GM19397 (cell line): ENCODE results near the gene DDX42.
"Not testable (repeated sequence)": the region's sequence is repeated elsewhere in the genome, so short reads cannot be mapped to it uniquely, and the experiment has no call there.

Experiments
- ATAC-seq: cut with Tn5 transposase; IDR thresholded peaks from one replicate; pipeline ENCODE4 v1.9.1; 2021; ENCODE audit warnings: mild to moderate bottlenecking, moderate library complexity; ENCODE audit not compliant: unreplicated experiment

DDX42 gene

DNA sequence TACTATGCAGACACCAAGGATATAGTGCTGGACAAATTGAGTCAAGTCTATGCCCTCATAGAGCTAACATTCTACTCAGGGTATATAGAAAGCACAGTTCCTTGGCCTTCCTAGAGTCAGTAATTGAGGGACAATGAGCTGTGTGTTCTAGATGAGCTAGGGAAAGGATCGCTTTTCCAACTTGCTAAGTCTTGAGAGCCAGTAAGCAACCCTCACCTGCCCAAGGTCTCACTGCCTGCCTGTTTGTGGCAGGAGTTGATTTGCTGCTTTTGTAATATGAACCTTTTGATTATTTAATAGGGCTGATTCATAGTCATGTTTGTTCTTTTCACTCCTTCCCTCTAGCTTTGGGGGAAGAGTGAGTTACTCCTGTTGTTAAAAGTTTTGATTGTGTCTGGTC, 6.5 kb downstream of the DDX42 start:
- no peak for ATAC-seq

DNA sequence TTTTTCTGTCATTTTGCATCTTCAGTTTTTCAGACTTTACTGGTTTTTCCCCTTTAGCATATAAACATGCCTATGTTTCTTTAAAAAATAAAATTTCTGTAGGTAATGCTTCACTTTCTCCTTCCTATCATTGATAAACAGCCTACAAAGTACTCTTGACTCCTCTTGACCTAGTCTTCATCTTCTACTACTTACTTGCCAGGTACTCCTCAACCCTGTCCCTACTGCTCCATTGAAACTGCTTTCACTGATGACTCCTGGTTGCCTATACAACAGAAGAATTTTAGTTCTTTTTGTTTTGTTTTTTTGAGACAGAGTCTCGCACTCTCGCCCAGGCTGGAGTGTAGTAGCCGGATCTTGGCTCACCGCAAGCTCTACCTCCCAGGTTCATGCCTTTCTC, 7.0 kb downstream of the DDX42 start:
- ATAC-seq = no peak

DNA sequence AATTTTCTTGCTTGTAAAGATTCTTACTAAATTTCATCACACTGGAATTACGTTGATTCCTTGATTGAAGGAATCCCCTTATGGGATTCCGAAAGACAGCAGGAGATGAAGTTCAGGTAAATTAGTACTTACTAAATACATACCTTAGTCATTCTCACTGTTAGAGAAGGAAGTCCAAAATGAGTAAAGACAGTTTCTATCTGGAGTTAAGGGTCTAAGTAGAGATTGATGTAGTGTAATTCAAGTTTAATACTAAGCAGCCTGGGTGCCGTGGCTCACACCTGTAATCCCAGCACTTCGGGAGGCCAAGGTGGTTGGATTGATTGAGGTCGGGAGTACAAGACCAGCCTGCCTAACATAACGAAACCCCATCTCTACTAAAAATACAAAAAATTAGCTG, 9.6 kb downstream of the DDX42 start:
- no peak for ATAC-seq

DNA sequence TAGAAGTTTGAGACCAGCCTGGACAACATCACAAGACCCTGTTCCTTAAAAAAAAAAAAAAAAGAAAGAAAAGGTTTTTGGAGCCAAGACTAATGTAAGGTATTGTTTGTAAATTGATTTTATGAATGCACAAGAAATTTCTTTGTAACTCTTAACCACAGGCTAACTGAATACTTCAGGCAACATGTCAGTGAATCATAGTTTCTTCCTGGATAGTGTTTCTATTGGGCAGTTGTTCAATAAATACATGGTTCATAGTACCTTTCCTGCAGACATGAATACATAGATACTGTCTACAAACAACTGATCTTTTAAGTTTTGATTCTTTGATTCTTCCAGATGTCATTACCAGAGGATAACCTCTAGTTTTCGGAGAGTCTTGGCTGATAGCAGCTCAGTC, 11.6 kb downstream of the DDX42 start:
- no peak for ATAC-seq

DNA sequence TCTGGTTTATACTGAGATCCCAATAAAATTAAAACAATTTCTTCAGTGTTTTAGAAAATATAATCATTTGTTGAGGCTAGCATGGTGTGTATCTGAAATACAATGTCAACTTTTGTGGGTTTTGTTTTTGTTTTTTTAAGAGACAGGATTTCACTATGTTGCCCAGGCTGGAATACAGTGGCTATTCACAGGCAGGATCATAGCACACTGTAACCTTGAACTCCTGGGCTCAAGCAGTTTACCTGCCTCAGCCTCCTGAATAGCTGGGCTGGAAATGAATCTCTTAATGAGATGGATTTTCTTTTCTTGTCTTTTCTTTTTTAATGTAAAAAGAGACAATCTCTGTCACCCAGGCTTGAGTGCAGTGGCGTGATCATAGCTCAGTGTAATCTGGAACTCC, 12.1 kb downstream of the DDX42 start:
- ATAC-seq = no peak

DNA sequence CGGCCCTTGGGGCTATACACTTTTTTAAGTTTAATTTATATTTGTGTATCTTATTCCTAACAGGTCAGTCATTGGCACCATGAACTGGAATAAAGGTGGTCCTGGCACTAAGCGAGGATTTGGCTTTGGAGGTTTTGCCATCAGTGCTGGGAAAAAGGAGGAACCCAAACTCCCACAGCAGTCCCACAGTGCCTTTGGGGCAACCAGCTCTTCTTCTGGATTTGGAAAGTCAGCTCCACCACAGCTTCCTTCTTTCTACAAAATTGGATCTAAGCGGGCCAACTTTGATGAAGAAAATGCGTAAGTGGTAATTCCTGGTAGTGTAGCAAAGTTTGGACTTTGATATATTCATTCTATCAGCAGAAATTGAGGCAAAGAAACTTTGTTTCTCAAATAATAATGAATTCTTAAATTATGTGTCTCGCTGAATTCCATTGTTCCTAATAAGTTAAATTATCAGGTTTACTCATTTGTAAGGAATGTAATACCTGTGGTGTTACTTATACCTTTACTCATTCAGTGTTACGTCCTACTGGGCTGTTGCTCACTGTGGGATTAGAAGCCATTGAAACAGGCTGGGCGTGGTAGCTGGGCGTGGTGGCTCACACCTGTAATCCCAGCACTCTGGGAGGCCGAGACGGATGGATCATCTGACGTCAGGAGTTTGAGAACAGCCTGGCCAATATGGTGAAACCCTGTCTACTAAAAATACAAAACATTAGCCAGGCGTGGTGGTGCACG, 13.2 kb downstream of the DDX42 start:
- ATAC-seq = no peak

DNA sequence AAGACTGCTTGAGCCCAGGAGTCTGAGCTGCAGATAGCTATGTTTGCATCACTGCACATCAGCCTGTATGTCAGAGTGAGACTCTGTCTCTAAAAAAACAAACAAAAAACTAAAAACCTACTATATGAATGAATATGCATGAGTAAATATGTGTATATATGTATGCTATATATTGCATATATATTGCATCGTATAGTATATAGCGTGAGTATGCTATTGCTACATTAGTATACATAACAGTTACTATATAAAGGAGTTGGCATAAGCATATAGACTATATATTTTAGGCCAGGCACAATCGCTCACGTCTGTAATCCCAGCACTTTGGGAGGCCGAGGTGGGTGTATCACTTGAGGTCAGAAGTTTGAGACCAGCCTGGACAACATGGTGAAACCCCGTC, 16.1 kb downstream of the DDX42 start:
- no peak for ATAC-seq

DNA sequence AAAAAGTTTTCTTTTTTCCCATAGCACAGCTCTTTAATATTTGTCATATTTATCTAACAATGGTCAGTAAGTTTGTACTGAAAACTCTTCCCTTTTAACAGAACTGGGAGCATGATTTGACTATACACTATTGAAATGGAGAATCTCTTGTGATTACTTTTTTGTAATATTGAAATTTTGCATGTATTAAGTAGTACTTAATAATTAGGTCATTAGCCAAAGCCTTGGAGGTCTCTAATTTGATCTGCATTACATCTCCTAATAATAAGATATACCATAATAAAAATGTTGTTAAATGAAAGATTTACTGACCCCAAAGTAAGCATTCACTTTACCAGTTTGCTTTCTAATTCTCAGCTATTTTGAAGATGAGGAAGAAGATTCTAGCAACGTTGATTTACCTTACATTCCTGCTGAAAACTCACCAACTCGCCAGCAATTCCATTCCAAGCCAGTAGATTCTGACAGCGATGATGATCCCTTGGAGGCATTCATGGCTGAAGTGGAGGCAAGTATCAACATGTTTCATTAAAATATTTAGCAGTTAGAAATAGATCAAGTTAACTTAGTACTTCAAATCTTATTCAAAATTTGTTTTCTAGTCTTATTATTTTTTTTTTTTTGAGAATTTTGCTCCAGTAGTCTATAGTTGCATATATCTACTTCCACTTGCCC, 18.2 kb downstream of the DDX42 start:
- ATAC-seq = no peak

DNA sequence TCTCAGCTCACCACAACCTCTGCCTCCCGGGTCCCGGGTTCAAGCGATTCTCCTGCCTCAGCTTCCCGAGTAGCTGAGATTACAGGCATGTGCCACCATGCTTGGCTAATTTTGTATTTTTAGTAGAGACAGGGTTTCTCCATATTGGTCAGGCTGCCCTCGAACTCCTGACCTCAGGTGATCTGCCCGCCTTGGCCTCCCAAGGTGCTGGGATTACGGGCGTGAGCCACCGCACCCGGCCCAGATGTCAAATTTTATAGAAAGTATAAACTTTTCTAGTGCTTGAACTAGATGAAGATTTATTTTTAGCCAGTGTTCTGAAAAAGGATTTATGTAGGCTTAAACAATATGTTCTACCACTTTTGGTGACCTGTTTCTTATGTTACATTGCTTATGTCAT, 22.4 kb downstream of the DDX42 start:
- not testable (repeated sequence) for ATAC-seq

DNA sequence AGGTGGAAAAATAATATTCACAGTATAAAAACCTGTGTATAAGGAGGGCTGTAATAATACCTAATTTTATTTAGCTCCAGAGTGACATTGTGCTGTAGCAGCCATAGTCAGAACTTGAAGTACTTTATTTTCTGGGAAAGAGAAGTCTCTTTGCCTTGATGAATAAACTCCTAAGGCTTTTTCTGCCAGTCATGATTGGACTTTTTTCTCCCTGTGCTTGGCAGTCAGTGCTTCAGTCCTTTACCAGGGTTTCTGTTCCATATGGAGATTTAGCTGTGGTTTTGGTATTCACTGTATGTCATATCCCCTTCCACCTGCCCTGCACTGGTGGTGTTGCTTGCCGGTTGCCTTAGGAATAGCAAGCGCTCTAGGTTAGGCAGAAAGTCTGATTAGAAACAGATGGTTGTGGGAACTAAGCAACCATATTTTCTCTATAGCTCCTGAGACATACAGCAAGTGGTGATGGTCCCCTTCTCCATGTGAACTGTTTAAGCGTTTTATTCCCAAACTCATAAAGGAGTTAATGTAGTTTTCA, 24.7 kb downstream of the DDX42 start:
- no peak for ATAC-seq

DNA sequence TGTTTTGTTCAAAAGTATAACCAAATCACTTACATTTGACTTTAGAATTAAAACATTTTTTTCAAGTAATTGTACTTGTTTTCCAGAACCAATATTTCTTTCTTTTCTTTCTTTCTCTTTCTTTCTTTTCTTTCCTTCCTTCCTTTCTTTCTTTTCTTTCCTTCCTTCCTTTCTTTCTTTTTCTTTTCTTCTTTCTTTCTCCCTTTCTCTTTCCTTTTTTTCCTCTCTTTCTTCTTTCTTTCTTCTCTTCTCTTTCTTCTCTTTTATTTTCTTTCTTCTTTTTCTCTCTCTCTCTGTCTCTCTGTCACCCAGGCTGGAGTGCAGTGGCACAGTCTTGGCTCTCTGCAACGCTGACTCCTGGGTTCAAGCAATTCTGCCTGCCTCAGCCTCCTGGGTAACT, 26.8 kb downstream of the DDX42 start:
- no peak for ATAC-seq

DNA sequence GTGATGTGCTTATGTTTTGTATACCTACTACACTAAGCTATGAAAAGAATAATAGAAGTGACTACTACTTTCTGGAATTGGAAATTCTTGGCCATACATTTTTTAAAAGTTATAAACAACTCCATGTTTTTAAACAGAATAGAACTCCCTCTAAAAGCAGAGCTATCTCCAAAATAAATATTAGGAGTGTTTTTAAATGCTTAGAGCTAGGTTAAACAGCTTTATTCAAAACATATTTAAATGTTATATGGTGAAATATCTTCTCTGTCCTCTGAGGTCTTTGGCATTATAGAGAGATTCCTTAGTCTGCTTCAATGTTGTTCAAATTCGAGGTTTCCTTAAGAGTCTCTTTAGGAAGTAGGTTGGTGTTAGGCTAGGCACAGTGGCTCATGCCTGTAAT, 30.4 kb downstream of the DDX42 start:
- no peak for ATAC-seq

DNA sequence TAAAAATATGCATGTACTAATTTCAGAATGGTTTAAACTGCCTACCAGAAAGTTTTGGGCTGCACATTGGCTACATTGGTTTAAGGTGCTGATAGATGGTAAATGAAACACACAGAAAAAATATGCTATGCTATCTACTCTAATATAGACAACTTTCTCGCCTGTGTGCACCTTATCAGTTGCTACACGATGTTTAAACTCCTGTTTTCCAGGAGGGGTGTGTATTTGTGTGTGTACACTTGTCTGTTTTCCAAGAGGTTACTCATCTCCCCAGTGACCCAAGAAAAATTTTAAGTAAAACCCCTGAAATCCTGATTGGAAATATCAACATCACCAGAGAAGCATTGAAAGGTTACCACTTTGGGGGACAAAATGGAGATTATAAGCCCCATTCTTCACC, 31.6 kb downstream of the DDX42 start:
- no peak for ATAC-seq

DNA sequence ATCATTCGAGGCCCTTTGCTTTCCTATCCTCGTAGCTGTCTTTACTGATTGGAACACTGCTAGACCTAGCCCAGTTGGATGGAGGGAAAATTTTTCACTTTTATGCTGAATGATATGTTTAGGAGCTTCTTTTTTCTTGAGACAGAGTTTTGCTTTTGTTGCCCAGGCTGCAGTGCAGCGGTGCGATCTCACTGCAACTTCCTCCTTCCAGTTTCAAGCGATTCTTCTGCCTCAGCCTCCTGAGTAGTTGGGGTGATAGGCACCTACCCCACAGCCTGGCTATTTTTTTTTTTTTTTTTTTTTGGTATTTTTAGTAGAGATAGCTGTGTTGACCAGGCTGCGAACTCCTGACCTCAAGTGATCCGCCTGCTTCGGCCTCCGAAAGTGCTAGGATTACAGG, 36.0 kb downstream of the DDX42 start:
- no peak for ATAC-seq

DNA sequence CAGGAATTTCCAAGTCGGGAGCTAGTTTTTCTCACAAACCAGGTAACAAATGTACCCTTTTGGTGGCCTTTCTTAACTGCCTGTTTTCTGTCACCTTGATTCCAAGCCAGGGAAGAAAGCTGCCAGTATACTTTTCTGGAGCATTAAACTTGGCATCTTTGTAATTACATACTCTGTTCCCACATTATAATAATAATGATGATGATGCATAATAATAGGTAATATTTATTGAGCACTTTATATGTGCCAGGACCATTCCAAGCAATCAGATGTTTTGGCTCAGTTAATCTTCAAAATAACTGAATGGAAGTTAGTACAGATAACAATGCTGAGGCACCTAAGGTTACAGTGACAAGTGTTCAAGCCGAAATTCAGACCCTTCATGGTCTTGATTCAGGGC, 42.2 kb downstream of the DDX42 start:
- no peak for ATAC-seq

DNA sequence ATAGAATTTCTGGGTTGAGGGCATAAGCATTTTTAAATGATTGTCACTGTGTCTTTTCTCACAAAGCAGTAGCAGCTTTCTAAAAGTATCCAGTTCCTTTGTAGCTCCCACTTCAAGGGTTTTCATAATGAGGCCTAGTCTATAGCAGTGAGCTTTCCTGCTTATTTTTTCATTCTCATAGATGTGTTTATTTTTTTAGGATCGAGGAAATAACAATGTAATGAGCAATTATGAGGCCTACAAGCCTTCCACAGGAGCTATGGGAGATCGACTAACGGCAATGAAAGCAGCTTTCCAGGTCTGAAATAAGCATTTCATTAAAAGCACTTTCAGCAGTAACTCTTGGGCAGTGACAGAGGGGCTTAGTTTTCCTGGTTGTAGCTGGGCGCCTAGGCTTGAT, 42.7 kb downstream of the DDX42 start:
- no peak for ATAC-seq

DNA sequence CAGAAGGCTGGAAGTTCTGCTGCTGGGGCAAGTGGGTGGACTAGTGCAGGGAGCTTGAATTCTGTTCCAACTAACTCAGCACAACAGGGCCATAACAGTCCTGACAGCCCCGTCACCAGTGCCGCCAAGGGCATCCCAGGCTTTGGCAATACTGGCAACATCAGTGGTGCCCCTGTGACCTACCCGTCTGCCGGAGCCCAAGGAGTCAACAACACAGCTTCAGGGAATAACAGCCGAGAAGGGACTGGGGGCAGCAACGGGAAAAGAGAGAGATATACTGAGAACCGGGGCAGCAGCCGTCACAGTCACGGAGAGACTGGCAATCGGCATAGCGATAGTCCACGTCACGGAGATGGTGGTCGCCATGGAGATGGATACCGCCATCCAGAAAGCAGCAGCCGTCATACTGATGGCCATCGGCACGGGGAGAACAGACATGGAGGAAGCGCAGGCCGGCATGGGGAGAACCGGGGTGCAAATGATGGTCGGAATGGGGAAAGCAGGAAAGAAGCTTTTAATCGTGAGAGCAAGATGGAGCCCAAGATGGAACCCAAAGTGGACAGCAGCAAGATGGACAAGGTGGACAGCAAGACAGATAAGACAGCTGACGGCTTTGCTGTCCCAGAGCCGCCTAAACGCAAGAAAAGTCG, 43.9 kb downstream of the DDX42 start:
- ATAC-seq = no peak

DNA sequence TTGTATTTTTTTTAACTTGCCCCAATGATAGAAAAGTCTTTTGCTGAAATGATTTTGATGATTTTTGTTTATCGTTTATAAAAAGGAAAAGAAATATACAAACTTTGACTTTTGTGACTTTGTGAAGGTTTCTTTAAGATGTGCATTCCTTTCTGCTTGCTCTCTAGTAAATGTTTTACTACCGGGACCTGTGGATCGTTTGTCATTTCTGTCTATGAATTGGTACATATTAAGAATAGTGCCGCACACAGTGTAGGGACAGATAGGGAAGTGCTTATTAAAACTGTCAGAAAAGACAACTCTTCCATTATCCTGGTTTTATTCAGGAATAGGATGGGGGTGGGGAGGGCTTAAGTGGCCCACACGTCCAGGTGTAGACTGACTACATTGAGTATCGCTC, 45.2 kb downstream of the DDX42 start:
- ATAC-seq = no peak

DNA sequence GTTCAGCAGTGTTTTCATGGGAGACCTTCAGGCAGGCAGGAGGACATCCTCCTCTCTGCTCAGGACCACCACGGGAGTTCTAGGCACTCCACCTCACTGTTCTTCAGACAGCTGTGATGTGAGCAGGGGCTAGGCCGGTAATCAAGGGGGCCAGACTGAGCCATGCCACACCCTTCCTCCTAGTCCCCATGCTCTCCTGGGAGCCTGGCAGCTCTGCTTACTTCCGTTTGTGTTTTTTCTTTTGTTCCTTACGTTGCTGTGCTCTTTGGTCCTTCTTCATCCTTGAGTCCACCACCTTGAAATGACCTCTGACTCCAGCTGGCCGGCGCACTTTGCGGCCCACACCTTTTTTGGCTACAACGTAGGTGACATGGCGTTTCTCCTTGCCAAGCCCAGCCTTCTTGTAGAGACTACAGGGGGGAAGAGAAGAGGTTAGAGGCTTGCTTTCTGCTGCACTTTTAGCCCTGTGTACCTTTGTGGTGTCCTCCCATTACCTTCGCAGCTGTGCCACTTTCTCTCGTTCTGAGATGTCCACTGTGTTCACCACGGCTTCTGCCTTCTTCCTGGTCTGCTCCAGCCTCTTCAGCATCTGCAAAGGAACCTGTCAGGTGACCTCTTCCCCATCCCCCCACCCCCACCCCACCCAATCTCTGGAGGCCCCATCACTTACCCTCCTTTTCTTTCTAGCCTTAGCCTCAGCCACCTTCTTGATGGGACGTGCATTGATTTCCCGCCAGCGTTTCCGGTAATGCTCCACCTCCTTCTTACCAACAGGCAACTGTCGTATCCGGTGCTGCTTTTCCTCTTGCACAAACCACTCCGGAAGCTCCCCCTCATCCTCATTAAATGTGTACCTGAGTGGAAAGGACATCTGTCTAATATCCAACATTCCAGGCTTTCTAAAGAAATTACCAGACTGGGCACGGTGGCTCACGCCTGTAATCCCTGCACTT, 45.9 kb downstream of the DDX42 start:
- ATAC-seq = no peak

DNA sequence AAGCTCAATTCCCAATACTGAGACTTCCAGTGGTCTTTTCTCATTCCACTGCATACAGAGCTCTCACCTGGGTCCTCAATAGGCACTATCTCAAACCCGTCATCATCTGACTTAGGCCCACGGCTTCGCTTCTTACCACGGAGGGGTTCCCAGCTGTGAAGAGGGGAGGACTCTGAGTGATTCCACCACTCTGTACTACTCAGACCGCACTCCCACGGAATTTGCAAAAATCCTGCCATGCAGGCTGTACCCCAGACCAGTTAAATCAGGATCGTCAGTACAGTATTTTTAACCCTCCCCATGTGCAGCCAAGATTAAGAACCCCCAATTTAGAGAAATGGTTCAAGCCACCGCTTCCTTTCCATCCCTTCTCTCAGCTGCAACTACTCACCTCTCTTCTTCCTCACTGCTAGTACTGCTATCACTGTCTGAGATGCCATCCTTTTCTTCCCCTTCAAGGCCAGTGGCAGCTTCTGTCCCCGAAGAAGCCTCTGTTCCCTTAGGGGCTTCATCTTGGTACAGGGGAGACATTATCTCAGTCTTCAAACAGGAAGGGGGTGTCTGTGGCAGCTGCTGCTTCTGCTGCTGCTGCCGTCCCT, 47.1 kb downstream of the DDX42 start:
- no peak for ATAC-seq

DNA sequence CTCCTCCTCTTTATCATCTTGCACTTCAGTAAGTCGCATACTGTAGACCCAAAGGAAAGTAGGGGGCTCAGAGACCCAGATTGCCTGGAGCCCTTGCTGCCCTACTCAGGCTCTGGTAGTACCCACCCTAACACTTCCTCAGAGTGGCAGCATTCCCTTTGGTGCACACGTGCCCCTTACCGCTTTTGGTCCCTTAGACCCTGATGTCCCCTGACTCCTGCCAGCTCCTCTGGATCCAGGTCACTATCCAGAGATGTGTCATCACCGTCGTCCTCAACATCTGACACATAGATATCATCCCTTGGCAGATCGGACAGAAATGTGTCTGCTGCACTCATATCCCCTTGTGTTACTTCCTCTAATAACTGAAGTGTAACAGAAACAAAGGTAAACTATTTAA, 47.8 kb downstream of the DDX42 start:
- no peak for ATAC-seq
